K562 (cell line): ENCODE measurements around the gene AGAP3. TPM values are rescaled to one million over a fixed set of nuclear protein-coding genes. Genes with fewer than 3 reads are reported as not detected.

ENCODE experiments used
- BRD4 ChIP-seq: fragments of 200-600 bp; sonication (generic); IDR thresholded peaks from 2 replicates; pipeline ENCODE4 v1.6.1; 2017; ENCODE audit warnings: inconsistent platforms
- ELK1 ChIP-seq: sonication (generic); formaldehyde crosslinking; IDR thresholded peaks from 2 replicates; pipeline ENCODE4 v1.8.1; 2022; ENCODE audit warnings: missing genetic modification reagents
- RERE ChIP-seq: sonication (generic); formaldehyde crosslinking; IDR thresholded peaks from 2 replicates; pipeline ENCODE4 v1.8.0; 2023; ENCODE audit warnings: missing genetic modification reagents, mild to moderate bottlenecking, borderline replicate concordance
- polyA plus RNA-seq, 8 experiments: library from polyadenylated mRNA; depleted of rRNA in 4 of 8; stranded (reverse) in 5 of 8; unstranded in 3 of 8; fragments of >200 nt; fragmentation: Nextera tagmentation in 2 of 8; fragmentation: Illumina TruSeq in 1 of 8; extraction: Ambion mirVana in 2 of 8; extraction: Trizol in 1 of 8; gene quantifications; 2 replicates each; pipeline versions ENCODE4 v1.2.1 to v1.2.3, GENCODE V29; 2011 to 2014; ENCODE audit warnings: inconsistent platforms in 1 of 8, missing spikeins in 1 of 8
- total RNA-seq, 7 experiments: library from RNA; depleted of rRNA in 6 of 7; stranded (reverse); fragments of >200 nt in 6 of 7; fragmentation: Illumina TruSeq in 2 of 7; extraction: Trizol in 2 of 7; gene quantifications; 2 replicates each; pipeline versions ENCODE4 v1.2.1 to v1.2.3, GENCODE V29; 2011 to 2021; ENCODE audit warnings: low replicate concordance in 1 of 7

AGAP3 gene
- total and polyA plus RNA-seq, 9 of the 15 experiments (the other 6 are each of a cell fraction or from before 2014, with no cell fraction given): 3.4 to 208 (median 62.2) TPM

- TF ChIP-seq RERE (CRISPR knock-in tag): no peak
- TF ChIP-seq BRD4: no peak
- no peak for TF ChIP-seq ELK1 (CRISPR knock-in tag)
- TF ChIP-seq, all 486 proteins: peak for 0
These were observed 58.1 kb downstream of the AGAP3 start (continued) for GRCh38 chr7:151144387-151144786.
